ENCODE results near the gene SPRED1. TPM values are rescaled to one million over a fixed set of nuclear protein-coding genes. Genes with fewer than 3 reads are reported as not detected.

The SPRED1 gene
- total and polyA plus RNA-seq, 9 of the 15 experiments (the other 6 are each of a cell fraction or from before 2014, with no cell fraction given): 2.8 to 17.4 (median 7.9) TPM

DNA sequence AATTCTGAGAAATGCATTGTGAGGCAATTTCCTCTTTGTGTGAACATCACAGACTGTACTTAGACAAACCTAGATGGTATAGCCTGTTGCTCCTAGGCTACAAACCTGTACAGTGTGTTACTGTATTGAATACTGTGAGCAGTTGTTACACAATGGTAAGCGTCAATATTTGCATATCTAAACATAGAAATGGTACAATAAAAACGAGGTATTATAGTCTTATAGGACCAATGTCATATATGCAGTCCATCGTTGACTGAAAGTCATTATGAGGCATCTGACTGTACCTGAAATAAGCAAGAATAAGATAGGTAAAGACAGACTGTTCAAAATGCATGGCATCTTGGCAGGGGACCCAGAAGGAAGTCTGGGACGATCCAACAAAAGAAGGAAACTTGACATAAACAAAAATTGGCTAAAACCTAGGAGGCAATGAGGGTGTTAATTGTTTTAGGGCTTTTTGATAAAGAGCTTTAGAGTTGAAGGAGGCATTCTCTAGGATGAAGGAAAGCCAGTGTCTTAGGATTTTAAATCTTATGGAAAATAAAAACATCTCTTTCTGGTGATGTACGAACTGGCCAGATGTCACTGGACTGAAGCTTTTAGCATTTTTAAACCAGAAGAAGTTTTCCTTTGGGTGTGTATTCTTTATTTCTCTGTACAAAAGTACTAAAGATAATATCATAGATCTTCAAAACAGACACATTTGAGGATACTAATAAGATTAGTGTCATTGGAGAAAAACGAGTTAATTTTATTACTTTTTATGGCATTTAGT lies 9.2 kb upstream of the SPRED1 start (continued):
- TF ChIP-seq, protein P1, sequence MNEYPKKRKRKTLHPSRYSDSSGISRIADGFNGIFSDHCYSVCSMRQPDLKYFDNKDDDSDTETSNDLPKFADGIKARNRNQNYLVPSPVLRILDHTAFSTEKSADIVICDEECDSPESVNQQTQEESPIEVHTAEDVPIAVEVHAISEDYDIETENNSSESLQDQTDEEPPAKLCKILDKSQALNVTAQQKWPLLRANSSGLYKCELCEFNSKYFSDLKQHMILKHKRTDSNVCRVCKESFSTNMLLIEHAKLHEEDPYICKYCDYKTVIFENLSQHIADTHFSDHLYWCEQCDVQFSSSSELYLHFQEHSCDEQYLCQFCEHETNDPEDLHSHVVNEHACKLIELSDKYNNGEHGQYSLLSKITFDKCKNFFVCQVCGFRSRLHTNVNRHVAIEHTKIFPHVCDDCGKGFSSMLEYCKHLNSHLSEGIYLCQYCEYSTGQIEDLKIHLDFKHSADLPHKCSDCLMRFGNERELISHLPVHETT (CRISPR knock-in tag; conservative IDR thresholded peaks at IDR 0.05 in 1 of 2, IDR thresholded peaks at IDR 0.05 in 1 of 2): no peak
- TF ChIP-seq, protein P2, sequence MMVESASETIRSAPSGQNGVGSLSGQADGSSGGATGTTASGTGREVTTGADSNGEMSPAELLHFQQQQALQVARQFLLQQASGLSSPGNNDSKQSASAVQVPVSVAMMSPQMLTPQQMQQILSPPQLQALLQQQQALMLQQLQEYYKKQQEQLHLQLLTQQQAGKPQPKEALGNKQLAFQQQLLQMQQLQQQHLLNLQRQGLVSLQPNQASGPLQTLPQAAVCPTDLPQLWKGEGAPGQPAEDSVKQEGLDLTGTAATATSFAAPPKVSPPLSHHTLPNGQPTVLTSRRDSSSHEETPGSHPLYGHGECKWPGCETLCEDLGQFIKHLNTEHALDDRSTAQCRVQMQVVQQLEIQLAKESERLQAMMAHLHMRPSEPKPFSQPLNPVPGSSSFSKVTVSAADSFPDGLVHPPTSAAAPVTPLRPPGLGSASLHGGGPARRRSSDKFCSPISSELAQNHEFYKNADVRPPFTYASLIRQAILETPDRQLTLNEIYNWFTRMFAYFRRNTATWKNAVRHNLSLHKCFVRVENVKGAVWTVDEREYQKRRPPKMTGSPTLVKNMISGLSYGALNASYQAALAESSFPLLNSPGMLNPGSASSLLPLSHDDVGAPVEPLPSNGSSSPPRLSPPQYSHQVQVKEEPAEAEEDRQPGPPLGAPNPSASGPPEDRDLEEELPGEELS (CRISPR knock-in tag; IDR thresholded peaks at IDR 0.05; ENCODE audit: borderline replicate concordance): no peak
- TF ChIP-seq, protein P3, sequence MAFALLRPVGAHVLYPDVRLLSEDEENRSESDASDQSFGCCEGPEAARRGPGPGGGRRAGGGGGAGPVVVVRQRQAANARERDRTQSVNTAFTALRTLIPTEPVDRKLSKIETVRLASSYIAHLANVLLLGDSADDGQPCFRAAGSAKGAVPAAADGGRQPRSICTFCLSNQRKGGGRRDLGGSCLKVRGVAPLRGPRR (CRISPR knock-in tag; IDR thresholded peaks at IDR 0.05): no peak
- no peak for TF ChIP-seq ZNF696 (CRISPR knock-in tag; conservative IDR thresholded peaks at IDR 0.05)
- no peak for TF ChIP-seq RAD51 (IDR thresholded peaks at IDR 0.05; ENCODE audit: borderline replicate concordance, low read depth)
